Dendritic cell treated with granulocyte-macrophage colony-stimulating factor and Interleukin-4, amounts not matched to agents 40 ng/mL and 50 ng/mL, for 4 days (primary cell): ENCODE measurements around the gene TMEM255B.

ENCODE experiments used
- H3K27ac Mint-ChIP-seq: one replicate; pipeline ENCODE4 v1.8.0; 2022; ENCODE audit warnings: mild to moderate bottlenecking, mixed read lengths
- H3K27me3 Mint-ChIP-seq: one replicate; pipeline ENCODE4 v1.8.0; 2022; ENCODE audit warnings: mild to moderate bottlenecking, mixed read lengths
- H3K36me3 Mint-ChIP-seq: one replicate; pipeline ENCODE4 v1.8.0; 2022; ENCODE audit warnings: low read depth, mixed read lengths
- H3K4me1 Mint-ChIP-seq: one replicate; pipeline ENCODE4 v1.8.0; 2022; ENCODE audit warnings: low read depth, mixed read lengths
- H3K4me3 Mint-ChIP-seq: one replicate; pipeline ENCODE4 v1.8.0; 2022; ENCODE audit warnings: mild to moderate bottlenecking, moderate library complexity, mixed read lengths
- H3K9me3 Mint-ChIP-seq: one replicate; pipeline ENCODE4 v1.8.0; 2022; ENCODE audit warnings: mixed read lengths
- intact Hi-C: fragments of 100-400 bp; cut with micrococcal nuclease; formaldehyde crosslinking; loops from one replicate; pipeline ENCODE4 v1.15.0; 2022

TMEM255B gene

GRCh38 chr13:113731192-113732175, 27.5 kb upstream of the TMEM255B start:
- intact Hi-C loops, result no loop called here
- Mint-ChIP-seq H3K36me3 (no peaks in the 10 kb centered on the region), H3K4me1 (peaks cover 20% of the 10 kb centered on the region), H3K9me3 (no peaks in the 10 kb centered on the region), H3K4me3 (no peak overlapping the region), H3K27me3 (peaks cover 64% of the 10 kb centered on the region), H3K27ac (no peak overlapping the region)

GRCh38 chr13:113732176-113732960, 26.7 kb upstream of the TMEM255B start:
- no peak overlapping the region for H3K27ac Mint-ChIP-seq
- H3K9me3 Mint-ChIP-seq, result no peaks in the 10 kb centered on the region
- H3K4me1 Mint-ChIP-seq, result peaks cover 28% of the 10 kb centered on the region
- no peak overlapping the region for H3K4me3 Mint-ChIP-seq
- peaks cover 68% of the 10 kb centered on the region for H3K27me3 Mint-ChIP-seq
- H3K36me3 Mint-ChIP-seq, result no peaks in the 10 kb centered on the region
- intact Hi-C loops, result no loop called here

DNA sequence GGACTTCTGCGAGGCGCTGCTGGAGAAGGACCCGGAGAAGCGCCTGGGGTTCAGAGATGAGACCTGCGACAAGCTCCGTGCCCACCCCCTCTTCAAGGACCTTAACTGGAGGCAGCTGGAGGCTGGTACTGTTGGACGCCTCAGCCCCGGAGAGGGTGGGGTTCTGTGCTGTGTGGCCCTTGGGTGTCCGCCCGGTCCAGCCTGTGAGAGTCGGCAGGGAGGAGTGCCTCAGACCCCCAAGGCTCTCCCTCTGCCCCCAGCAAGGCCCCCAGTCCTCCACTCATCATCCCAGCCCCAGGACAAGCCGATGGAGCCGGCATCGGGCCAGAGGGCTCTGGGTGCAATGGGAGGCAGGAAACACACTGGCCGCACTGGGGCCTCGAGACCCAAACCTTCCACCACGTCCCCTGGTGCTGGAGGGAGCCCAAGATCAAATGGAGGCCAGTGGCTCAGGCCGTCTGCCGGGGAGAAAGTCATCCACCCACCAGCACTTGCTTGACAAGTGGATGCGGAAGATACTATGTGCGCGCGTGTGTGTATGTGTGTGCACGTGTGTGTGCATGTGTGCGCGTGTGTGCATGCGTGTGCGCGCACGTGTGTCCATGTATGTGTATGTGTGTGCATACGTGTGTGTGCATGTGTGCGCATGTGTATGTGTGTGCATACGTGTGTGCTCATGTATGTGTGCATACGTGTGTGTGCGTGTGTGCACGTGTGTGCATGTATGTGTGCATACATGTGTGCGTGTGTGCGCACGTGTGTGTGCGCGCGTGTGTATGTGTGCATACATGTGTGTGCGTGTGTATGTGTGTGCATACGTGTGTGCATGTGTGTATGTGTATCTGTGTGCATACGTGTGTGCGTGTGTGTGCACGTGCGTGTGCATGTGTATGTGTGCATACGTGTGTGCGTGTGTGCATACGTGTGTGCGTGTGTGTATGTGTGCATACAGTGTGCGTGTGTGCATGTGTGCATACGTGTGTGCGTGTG, 25.8 kb upstream of the TMEM255B start:
- Mint-ChIP-seq H3K4me1 (peaks cover 30% of the 10 kb centered on the region), H3K4me3 (no peak overlapping the region), H3K27ac (no peak overlapping the region), H3K9me3 (no peaks in the 10 kb centered on the region), H3K27me3 (peaks cover 75% of the 10 kb centered on the region), H3K36me3 (no peaks in the 10 kb centered on the region)
- intact Hi-C loops, result no loop called here

- Mint-ChIP-seq H3K4me3 (no peak overlapping the region), H3K27ac (no peak overlapping the region), H3K27me3 (peaks cover 71% of the 10 kb centered on the region), H3K36me3 (no peaks in the 10 kb centered on the region), H3K4me1 (peaks cover 30% of the 10 kb centered on the region), H3K9me3 (no peaks in the 10 kb centered on the region)
- intact Hi-C loops, result no loop called here
Observed at GRCh38 chr13:113734099-113734825, 24.8 kb upstream of the TMEM255B start.

DNA sequence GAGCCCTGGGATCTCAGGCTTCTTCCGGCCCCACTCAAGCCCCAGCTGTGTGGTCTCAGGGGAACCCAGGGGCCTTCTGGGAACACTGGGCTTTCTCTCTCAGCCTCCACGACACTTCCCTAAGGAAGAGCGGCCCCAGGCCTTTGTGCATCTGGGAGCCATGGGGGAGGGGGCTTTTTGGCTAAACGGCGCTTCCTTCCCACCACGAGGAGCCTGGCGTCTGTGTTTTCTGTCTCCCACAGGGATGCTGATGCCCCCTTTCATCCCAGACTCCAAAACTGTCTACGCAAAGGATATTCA, 24.2 kb upstream of the TMEM255B start:
- peaks cover 71% of the 10 kb centered on the region for H3K27me3 Mint-ChIP-seq
- intact Hi-C loops, result no loop called here
- no peaks in the 10 kb centered on the region for H3K36me3 Mint-ChIP-seq
- peaks cover 30% of the 10 kb centered on the region for H3K4me1 Mint-ChIP-seq
- H3K9me3 Mint-ChIP-seq, result no peaks in the 10 kb centered on the region
- H3K4me3 Mint-ChIP-seq, result no peak overlapping the region
- no peak overlapping the region for H3K27ac Mint-ChIP-seq

GRCh38 chr13:113735194-113735593, 23.8 kb upstream of the TMEM255B start:
- intact Hi-C loops, result no loop called here
- H3K9me3 Mint-ChIP-seq, result no peaks in the 10 kb centered on the region
- peaks cover 30% of the 10 kb centered on the region for H3K4me1 Mint-ChIP-seq
- H3K36me3 Mint-ChIP-seq, result no peaks in the 10 kb centered on the region
- H3K4me3 Mint-ChIP-seq, result no peak overlapping the region
- H3K27ac Mint-ChIP-seq, result no peak overlapping the region
- H3K27me3 Mint-ChIP-seq, result peaks cover 71% of the 10 kb centered on the region

GRCh38 chr13:113735750-113736149, 23.3 kb upstream of the TMEM255B start:
- Mint-ChIP-seq H3K4me3 (no peak overlapping the region), H3K4me1 (peaks cover 36% of the 10 kb centered on the region), H3K36me3 (no peaks in the 10 kb centered on the region), H3K27me3 (peaks cover 70% of the 10 kb centered on the region), H3K27ac (no peak overlapping the region), H3K9me3 (no peaks in the 10 kb centered on the region)
- intact Hi-C loops, result no loop called here

DNA sequence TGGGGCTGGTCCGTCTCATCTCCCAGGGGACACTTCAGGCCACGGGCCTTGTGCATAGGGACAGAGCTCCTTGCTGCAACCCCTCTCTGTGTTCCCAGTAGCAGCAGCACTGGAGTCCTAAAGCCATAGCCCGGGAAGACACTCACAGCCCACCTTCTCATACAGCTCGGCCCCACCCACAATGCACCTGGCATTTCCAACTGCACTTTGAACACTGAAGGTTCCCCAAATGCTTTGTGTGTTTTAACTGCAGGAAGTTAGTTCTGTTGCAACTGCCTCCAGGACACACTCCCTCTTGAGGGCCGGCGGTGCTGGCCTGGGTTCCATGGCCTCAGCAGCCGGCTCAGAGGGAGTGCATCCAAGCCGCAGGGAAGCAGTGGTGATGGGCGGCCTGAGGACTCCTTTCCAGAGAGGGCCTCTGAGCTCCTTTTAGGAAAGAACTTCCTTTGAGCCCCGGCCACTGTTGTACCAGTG, 22.7 kb upstream of the TMEM255B start:
- Mint-ChIP-seq H3K4me3 (no peak overlapping the region), H3K27me3 (peaks cover 70% of the 10 kb centered on the region), H3K9me3 (no peaks in the 10 kb centered on the region), H3K4me1 (peaks cover 41% of the 10 kb centered on the region), H3K36me3 (no peaks in the 10 kb centered on the region), H3K27ac (no peak overlapping the region)
- intact Hi-C loops, result no loop called here

DNA sequence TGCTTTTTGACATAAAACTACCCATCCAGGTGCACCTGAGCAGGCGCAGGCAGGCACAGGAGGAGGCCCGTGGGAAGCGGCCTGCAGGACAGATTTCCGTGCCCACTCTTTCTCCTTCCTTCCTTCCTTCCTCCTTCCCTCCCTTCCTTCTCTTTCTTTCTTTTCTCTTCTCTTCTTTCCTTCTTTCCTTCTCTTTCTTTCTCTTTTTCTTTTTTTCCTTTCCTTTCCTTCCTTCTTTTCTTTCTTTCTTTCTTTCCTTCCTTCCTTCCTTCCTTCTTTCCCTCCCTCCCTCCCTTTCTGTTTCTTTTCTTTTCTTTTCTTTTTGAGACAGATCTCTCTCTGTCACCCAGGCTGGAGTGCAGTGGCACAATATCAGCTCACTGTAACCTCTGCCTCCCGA, 21.2 kb upstream of the TMEM255B start:
- intact Hi-C loops, result no loop called here
- H3K36me3 Mint-ChIP-seq, result no peaks in the 10 kb centered on the region
- H3K4me1 Mint-ChIP-seq, result peaks cover 45% of the 10 kb centered on the region

GRCh38 chr13:113739527-113740285, 19.3 kb upstream of the TMEM255B start:
- no peaks in the 10 kb centered on the region for H3K36me3 Mint-ChIP-seq
- H3K27ac Mint-ChIP-seq, result no peak overlapping the region
- H3K4me3 Mint-ChIP-seq, result no peak overlapping the region
- H3K27me3 Mint-ChIP-seq, result peaks cover 70% of the 10 kb centered on the region
- intact Hi-C loops, result no loop called here
- H3K4me1 Mint-ChIP-seq, result peaks cover 49% of the 10 kb centered on the region
- H3K9me3 Mint-ChIP-seq, result no peaks in the 10 kb centered on the region

More for the DNA sequence above, 21.2 kb upstream of the TMEM255B start:
- Mint-ChIP-seq H3K27ac (no peak overlapping the region), H3K9me3 (no peaks in the 10 kb centered on the region), H3K4me3 (no peak overlapping the region), H3K27me3 (peaks cover 61% of the 10 kb centered on the region)

DNA sequence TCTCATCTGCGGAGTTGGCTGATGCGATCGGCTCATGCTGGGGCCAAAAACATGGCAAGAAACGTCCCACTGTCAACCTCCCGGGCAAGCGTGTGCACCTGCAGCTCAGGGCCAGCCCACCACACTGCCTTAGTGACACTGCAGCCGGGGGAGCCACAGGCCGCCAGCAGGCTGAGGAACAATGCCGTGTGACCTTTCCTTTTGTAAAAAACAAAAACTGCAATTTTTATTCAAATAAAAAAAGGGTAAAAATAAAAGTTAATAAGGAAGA, 18.8 kb upstream of the TMEM255B start:
- intact Hi-C loops, result no loop called here
- Mint-ChIP-seq H3K36me3 (no peaks in the 10 kb centered on the region), H3K9me3 (no peaks in the 10 kb centered on the region), H3K4me3 (no peak overlapping the region), H3K27me3 (peaks cover 71% of the 10 kb centered on the region), H3K4me1 (peaks cover 49% of the 10 kb centered on the region), H3K27ac (no peak overlapping the region)

GRCh38 chr13:113740661-113741060, 18.4 kb upstream of the TMEM255B start:
- intact Hi-C loops, result no loop called here
- H3K9me3 Mint-ChIP-seq, result no peaks in the 10 kb centered on the region
- H3K27me3 Mint-ChIP-seq, result peaks cover 73% of the 10 kb centered on the region
- no peak overlapping the region for H3K27ac Mint-ChIP-seq
- peaks cover 51% of the 10 kb centered on the region for H3K4me1 Mint-ChIP-seq
- no peak overlapping the region for H3K4me3 Mint-ChIP-seq
- H3K36me3 Mint-ChIP-seq, result no peaks in the 10 kb centered on the region
